ENCODE data around the gene KCNK15. TPM values are rescaled to one million over a fixed set of nuclear protein-coding genes. Genes with fewer than 3 reads are reported as not detected.

KCNK15 gene
- total and polyA plus RNA-seq, 4 donors: 0.08 to 0.11 (median 0.08) TPM; not detected in 1

GRCh38 chr20:44735816-44736169 is 9.9 kb upstream of the KCNK15 start:
- TF ChIP-seq FOXA1 (IDR thresholded peaks at IDR 0.05) (no peak), RXRA (IDR thresholded peaks at IDR 0.05) (no peak), SP1 (IDR thresholded peaks at IDR 0.05) (no peak), GABPA (IDR thresholded peaks at IDR 0.05 in 1 of 2, conservative IDR thresholded peaks at IDR 0.05 in 1 of 2) (no peak), RAD21 (IDR thresholded peaks at IDR 0.05) (no peak)
- Histone ChIP-seq H3K9me3 (ENCODE audit: control insufficient read depth in 4 of 4, low read length in 3 of 4) (no peaks in the 10 kb centered on the region), H3K4me1 (ENCODE audit: control insufficient read depth in 4 of 4, insufficient read depth in 4 of 4, low read length in 3 of 4) (peaks cover 0 to 4% (median 0%) of the 10 kb centered on the region in 4 donors), H3K36me3 (ENCODE audit: control insufficient read depth in 4 of 4, insufficient read depth in 3 of 4, low read depth in 1 of 4, low read length in 3 of 4) (no peaks in the 10 kb centered on the region), H3K4me3 (ENCODE audit: low read depth in 1 of 3, low read length in 3 of 3) (peak overlapping the region in 1 of 3 donors; percentile 12), H3K27ac (ENCODE audit: low read depth in 1 of 2, low read length in 2 of 2) (no peak overlapping the region), H3K9ac (ENCODE audit: low read depth in 1 of 2, low read length in 2 of 2) (no peak overlapping the region), H3K27me3 (ENCODE audit: control insufficient read depth in 4 of 4, insufficient read depth in 4 of 4, low read length in 3 of 4) (no peaks in the 10 kb centered on the region)
- WGBS: 92% methylated on average over 4 of the region's 4 CpGs
- no peak for DNase-seq (ENCODE audit: low spot score)

DNA sequence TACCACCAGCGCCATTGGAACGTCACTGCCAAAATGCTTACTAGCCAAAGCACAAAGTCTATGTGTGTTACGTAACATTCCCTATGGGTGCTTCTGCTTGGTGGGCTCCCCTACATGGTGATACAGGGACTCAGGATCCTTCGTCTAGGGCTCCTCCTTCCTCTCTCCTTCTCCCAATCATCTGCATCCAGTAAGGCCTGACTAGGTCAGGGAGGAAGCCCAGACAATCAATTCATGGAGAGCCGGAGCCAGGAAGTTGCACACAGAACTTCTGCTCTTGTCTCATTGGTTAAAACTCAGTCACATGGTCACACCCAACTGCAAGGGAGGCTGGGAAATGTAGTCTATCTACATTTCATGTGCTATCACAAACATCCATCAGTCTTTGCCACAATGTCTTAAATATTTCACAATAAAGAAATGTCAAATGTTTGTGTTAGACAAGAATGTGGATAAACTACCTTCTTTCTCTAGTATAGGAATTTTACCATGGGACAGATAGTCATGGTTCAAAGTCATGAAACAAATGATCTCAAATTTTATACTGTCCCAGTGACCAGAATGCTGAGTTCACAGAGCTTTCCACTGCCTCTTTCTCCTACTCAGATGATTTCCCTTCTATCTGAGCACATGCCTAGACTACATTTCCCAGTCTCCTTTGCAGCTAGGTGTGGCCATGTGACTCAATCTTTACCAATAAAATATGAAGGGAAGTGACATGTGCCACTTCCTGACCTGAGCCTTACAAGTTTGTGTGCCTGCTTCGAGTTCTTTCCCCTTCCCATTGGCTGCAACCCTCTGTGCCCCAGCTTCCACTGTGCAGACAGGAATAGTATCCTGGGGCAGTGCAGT is 9.3 kb upstream of the KCNK15 start:
- H3K36me3 ChIP-seq (ENCODE audit: control insufficient read depth in 4 of 4, insufficient read depth in 3 of 4, low read depth in 1 of 4, low read length in 3 of 4): no peaks in the 10 kb centered on the region
- peaks cover 0 to 4% (median 0%) of the 10 kb centered on the region in 4 donors for H3K4me1 ChIP-seq (ENCODE audit: control insufficient read depth in 4 of 4, insufficient read depth in 4 of 4, low read length in 3 of 4)
- DNase-seq (ENCODE audit: low spot score): peak; percentile 37
- TF ChIP-seq JUND (IDR thresholded peaks at IDR 0.05) (no peak), HNF4G (IDR thresholded peaks at IDR 0.05) (peak; percentile 64), RXRA (IDR thresholded peaks at IDR 0.05) (peak; percentile 24 to 56), GABPA (IDR thresholded peaks at IDR 0.05 in 1 of 2, conservative IDR thresholded peaks at IDR 0.05 in 1 of 2) (peak; percentile 43 to 80), HNF4A (conservative IDR thresholded peaks at IDR 0.05) (peak; percentile 82 to 83), RAD21 (IDR thresholded peaks at IDR 0.05) (peak in 1 of 2 donors; percentile 28), NR2F2 (IDR thresholded peaks at IDR 0.05) (no peak), FOXA2 (IDR thresholded peaks at IDR 0.05) (no peak), ATF3 (IDR thresholded peaks at IDR 0.05) (no peak), SP1 (IDR thresholded peaks at IDR 0.05) (peak; percentile 62), YY1 (IDR thresholded peaks at IDR 0.05) (peak; percentile 90), EGR1 (IDR thresholded peaks at IDR 0.05; ENCODE audit: low read depth in 2 of 2) (no peak)
- TF ChIP-seq, protein P1, sequence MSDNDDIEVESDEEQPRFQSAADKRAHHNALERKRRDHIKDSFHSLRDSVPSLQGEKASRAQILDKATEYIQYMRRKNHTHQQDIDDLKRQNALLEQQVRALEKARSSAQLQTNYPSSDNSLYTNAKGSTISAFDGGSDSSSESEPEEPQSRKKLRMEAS (IDR thresholded peaks at IDR 0.05): peak; percentile 70
- TF ChIP-seq, protein P2, sequence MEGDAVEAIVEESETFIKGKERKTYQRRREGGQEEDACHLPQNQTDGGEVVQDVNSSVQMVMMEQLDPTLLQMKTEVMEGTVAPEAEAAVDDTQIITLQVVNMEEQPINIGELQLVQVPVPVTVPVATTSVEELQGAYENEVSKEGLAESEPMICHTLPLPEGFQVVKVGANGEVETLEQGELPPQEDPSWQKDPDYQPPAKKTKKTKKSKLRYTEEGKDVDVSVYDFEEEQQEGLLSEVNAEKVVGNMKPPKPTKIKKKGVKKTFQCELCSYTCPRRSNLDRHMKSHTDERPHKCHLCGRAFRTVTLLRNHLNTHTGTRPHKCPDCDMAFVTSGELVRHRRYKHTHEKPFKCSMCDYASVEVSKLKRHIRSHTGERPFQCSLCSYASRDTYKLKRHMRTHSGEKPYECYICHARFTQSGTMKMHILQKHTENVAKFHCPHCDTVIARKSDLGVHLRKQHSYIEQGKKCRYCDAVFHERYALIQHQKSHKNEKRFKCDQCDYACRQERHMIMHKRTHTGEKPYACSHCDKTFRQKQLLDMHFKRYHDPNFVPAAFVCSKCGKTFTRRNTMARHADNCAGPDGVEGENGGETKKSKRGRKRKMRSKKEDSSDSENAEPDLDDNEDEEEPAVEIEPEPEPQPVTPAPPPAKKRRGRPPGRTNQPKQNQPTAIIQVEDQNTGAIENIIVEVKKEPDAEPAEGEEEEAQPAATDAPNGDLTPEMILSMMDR (IDR thresholded peaks at IDR 0.05; ENCODE audit: low read depth, low read length, missing input control): no peak
- TF ChIP-seq, protein P3, sequence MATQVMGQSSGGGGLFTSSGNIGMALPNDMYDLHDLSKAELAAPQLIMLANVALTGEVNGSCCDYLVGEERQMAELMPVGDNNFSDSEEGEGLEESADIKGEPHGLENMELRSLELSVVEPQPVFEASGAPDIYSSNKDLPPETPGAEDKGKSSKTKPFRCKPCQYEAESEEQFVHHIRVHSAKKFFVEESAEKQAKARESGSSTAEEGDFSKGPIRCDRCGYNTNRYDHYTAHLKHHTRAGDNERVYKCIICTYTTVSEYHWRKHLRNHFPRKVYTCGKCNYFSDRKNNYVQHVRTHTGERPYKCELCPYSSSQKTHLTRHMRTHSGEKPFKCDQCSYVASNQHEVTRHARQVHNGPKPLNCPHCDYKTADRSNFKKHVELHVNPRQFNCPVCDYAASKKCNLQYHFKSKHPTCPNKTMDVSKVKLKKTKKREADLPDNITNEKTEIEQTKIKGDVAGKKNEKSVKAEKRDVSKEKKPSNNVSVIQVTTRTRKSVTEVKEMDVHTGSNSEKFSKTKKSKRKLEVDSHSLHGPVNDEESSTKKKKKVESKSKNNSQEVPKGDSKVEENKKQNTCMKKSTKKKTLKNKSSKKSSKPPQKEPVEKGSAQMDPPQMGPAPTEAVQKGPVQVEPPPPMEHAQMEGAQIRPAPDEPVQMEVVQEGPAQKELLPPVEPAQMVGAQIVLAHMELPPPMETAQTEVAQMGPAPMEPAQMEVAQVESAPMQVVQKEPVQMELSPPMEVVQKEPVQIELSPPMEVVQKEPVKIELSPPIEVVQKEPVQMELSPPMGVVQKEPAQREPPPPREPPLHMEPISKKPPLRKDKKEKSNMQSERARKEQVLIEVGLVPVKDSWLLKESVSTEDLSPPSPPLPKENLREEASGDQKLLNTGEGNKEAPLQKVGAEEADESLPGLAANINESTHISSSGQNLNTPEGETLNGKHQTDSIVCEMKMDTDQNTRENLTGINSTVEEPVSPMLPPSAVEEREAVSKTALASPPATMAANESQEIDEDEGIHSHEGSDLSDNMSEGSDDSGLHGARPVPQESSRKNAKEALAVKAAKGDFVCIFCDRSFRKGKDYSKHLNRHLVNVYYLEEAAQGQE (IDR thresholded peaks at IDR 0.05): no peak
- H3K4me3 ChIP-seq (ENCODE audit: low read depth in 1 of 3, low read length in 3 of 3): peak overlapping the region in 1 of 3 donors; percentile 12
- no peak overlapping the region for H3K9ac ChIP-seq (ENCODE audit: low read depth in 1 of 2, low read length in 2 of 2)
- H3K27ac ChIP-seq (ENCODE audit: low read depth in 1 of 2, low read length in 2 of 2): no peak overlapping the region
- 16% methylated on average over 6 of the region's 6 CpGs for WGBS
- H3K27me3 ChIP-seq (ENCODE audit: control insufficient read depth in 4 of 4, insufficient read depth in 4 of 4, low read length in 3 of 4): no peaks in the 10 kb centered on the region
- no peaks in the 10 kb centered on the region for H3K9me3 ChIP-seq (ENCODE audit: control insufficient read depth in 4 of 4, low read length in 3 of 4)
